ENCODE results near the gene TMPRSS9. TPM values are rescaled to one million over a fixed set of nuclear protein-coding genes. Genes with fewer than 3 reads are reported as not detected.

The TMPRSS9 gene
- total RNA-seq, 1 donor from 2014 or later: not detected

DNA sequence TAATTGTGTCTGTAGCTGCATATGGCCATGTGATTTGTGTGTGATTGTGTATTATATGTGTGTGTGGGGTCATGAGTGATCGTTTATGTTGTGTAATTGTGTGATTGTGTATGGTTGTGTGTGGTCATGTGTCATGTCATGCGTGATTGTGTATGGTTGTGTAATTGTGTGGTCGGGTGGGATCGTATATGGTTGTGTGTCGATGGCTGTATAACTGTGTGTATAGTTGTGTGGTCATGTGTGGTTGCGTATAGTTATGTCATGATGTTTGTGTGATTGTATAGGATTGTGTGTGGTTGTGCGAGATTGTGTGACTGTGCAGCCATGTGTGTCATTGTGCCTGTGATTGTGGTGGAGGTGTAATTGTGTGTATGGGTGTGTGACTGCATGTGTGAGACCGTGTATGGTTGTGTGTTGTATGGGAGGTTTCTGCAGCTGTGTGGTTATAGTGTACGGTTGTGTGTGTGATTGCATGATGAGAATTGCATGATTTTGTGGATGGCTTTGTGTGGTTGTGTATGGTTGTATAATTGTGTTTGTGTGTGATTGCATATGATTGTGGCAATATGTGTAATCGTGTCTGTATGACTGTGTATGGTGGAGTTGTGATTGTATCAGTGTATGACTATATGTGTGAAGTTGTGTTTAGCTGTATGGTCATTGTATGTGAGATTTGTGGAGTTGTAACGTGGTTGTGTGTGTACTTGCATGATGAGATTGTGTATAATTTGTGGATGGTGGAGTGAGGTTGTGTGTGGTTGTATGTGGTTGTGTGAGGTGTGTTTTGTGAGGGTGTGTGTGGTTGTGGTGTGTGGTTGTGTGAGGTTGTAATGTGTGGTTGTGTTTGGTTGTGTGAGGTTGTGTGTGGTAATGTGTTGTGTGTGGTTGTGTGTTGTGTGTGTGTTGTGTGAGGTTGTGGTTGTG lies 2.2 kb downstream of the TMPRSS9 start:
- H3K4me1 ChIP-seq: peaks cover 4% of the 10 kb centered on the region
- no peak for DNase-seq
- H3K36me3 ChIP-seq: no peaks in the 10 kb centered on the region
- H3K9me3 ChIP-seq (replicated peaks): no peaks in the 10 kb centered on the region
- no peak overlapping the region for H3K27ac ChIP-seq (replicated peaks)
- TF ChIP-seq, protein P1, sequence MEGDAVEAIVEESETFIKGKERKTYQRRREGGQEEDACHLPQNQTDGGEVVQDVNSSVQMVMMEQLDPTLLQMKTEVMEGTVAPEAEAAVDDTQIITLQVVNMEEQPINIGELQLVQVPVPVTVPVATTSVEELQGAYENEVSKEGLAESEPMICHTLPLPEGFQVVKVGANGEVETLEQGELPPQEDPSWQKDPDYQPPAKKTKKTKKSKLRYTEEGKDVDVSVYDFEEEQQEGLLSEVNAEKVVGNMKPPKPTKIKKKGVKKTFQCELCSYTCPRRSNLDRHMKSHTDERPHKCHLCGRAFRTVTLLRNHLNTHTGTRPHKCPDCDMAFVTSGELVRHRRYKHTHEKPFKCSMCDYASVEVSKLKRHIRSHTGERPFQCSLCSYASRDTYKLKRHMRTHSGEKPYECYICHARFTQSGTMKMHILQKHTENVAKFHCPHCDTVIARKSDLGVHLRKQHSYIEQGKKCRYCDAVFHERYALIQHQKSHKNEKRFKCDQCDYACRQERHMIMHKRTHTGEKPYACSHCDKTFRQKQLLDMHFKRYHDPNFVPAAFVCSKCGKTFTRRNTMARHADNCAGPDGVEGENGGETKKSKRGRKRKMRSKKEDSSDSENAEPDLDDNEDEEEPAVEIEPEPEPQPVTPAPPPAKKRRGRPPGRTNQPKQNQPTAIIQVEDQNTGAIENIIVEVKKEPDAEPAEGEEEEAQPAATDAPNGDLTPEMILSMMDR (IDR thresholded peaks at IDR 0.05; ENCODE audit: borderline replicate concordance): no peak
- H3K4me3 ChIP-seq: no peak overlapping the region
- H3K27me3 ChIP-seq (ENCODE audit: low read depth): peaks cover 74% of the 10 kb centered on the region
- intact Hi-C loops (cut with micrococcal nuclease): no loop called here

DNA sequence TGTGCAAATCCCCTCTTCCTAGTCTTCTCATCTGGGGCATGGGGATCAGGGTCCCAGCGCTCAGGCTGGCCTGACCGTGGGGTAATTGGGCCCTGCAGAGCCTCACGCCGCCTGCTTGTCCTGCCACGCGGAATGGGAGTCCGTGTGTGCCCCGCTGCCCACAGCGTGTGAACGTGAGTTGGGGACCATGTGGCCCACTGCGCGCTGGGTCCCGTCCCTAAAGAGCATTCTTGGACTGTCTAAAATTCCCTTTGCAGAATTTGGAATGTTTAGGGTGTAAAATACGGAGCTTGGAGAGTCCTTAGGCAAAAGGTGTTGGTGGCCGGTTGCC lies 2.9 kb downstream of the TMPRSS9 start:
- Histone ChIP-seq H3K4me3 (no peak overlapping the region), H3K4me1 (peaks cover 4% of the 10 kb centered on the region), H3K9me3 (replicated peaks) (no peaks in the 10 kb centered on the region), H3K36me3 (no peaks in the 10 kb centered on the region), H3K27ac (replicated peaks) (no peak overlapping the region), H3K27me3 (ENCODE audit: low read depth) (peaks cover 75% of the 10 kb centered on the region)
- TF ChIP-seq, protein P1 (IDR thresholded peaks at IDR 0.05; ENCODE audit: borderline replicate concordance): no peak
- no peak for DNase-seq
- intact Hi-C loops (cut with micrococcal nuclease): no loop called here

DNA sequence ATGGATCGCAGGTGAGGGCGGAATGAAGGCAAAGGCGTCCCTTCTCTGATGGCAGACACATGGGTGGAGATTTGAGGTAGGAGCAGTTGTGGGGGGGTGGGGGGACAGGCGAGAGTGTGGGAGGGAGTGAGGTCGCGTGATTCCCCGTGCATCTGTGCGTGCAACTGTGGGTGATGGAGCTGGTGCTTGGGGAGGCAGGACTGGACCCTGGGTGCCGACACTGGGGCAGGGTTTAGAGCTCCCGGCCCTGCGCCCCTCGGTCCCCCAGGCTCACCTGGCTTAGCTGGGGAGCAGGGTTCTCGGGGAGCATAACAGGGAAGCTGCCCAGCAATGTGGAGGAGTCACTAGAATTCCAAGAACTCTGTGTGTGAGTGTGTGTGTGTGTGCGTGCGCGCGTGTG lies 3.4 kb downstream of the TMPRSS9 start:
- H3K4me3 ChIP-seq: no peak overlapping the region
- DNase-seq: no peak
- peaks cover 80% of the 10 kb centered on the region for H3K27me3 ChIP-seq (ENCODE audit: low read depth)
- intact Hi-C loops (cut with micrococcal nuclease): no loop called here
- no peaks in the 10 kb centered on the region for H3K9me3 ChIP-seq (replicated peaks)
- H3K4me1 ChIP-seq: peaks cover 4% of the 10 kb centered on the region
- H3K27ac ChIP-seq (replicated peaks): no peak overlapping the region
- TF ChIP-seq, protein P1 (IDR thresholded peaks at IDR 0.05; ENCODE audit: borderline replicate concordance): no peak
- no peaks in the 10 kb centered on the region for H3K36me3 ChIP-seq

DNA sequence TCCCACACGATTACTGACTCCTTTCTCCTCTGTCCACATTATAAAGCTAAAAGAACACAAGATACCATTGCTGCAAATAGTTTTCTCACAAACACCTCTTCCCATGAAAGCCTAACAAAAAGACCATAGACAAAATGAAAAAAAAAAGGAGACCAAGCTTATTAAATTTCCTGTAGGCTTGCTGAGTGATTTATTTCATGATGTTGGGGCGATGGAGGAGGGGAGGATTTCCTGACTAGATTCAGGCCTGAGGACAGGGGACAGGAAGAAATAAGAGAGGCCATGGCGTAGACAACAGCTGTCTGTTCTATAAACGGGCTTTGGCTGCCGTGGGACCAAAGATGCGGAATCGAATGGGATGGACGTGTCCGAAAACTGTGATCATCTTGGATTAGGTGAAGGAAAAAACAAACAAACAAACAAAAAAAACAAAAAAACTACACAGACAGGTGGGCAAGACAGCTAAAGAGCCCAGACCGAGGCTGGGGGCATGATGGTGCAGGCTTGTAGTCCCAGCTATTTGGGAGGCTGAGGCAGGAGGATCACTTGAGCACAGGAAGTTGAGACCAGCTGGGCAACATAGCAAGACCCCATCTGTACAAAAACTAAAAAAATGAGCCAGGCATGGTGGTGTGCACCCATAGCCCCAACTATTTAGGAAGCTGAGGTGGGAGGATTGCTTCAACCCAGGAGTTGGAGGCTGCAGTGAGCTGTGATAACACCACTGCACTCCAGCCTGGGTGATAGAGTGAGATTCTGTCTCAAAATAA lies 5.3 kb downstream of the TMPRSS9 start:
- Histone ChIP-seq H3K9me3 (replicated peaks) (no peaks in the 10 kb centered on the region), H3K27me3 (ENCODE audit: low read depth) (peaks cover 92% of the 10 kb centered on the region), H3K4me1 (peaks cover 4% of the 10 kb centered on the region), H3K4me3 (no peak overlapping the region), H3K36me3 (no peaks in the 10 kb centered on the region), H3K27ac (replicated peaks) (no peak overlapping the region)
- TF ChIP-seq, protein P1 (IDR thresholded peaks at IDR 0.05; ENCODE audit: borderline replicate concordance): no peak
- no peak for DNase-seq
- intact Hi-C loops (cut with micrococcal nuclease): no loop called here

DNA sequence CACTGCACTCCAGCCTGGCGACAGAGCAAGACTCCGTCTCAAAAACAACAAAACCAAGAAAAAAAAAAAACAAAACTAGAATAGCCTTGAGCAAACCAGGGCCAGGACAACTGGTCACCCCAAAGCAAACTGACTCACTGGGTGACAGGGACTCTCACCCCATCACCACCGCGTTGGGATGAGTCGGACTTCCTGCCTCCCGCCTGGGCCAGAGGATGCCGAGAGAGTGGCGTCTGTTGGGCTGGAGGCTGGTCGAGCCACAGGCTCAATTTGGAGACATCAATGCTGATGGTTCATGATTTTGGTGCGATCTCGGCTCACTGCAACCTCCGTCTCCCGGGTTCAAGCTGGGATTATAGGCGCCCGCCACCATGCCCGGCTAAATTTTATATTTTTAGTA lies 11.6 kb downstream of the TMPRSS9 start:
- Histone ChIP-seq H3K4me3 (no peak overlapping the region), H3K27me3 (ENCODE audit: low read depth) (peaks cover 78% of the 10 kb centered on the region), H3K36me3 (no peaks in the 10 kb centered on the region), H3K27ac (replicated peaks) (no peak overlapping the region), H3K4me1 (no peaks in the 10 kb centered on the region), H3K9me3 (replicated peaks) (no peaks in the 10 kb centered on the region)
- DNase-seq: no peak
- TF ChIP-seq, protein P1 (IDR thresholded peaks at IDR 0.05; ENCODE audit: borderline replicate concordance): no peak
- intact Hi-C loops (cut with micrococcal nuclease): no loop called here
